RWPE2 (cell line): ENCODE data around the gene FANK1.
A peak's percentile ranks its signal among the peaks of the same experiment; 100 is the strongest.

ENCODE experiments used
- ATAC-seq: fragments of 200-7000 bp; cut with Tn5 transposase; 3 replicates; pipeline ENCODE4 v1.9.1; 2021; ENCODE audit warnings: low read depth
- DNase-seq: peaks from one replicate; pipeline ENCODE4 v3.0.0-alpha.2; 2020; ENCODE audit warnings: low spot score
- H3K27ac ChIP-seq: fragments of 450-650 bp; 2 replicates; pipeline ENCODE4 v1.5.1; 2017; ENCODE audit warnings: mild to moderate bottlenecking; ENCODE audit not compliant: poor library complexity, severe bottlenecking
- H3K27me3 ChIP-seq: fragments of 250-450 bp; sonication (Bioruptor Pico); 2 replicates; pipeline ENCODE4 v1.5.1; 2021; ENCODE audit warnings: mild to moderate bottlenecking, moderate library complexity; ENCODE audit not compliant: insufficient read depth, poor library complexity, severe bottlenecking
- H3K36me3 ChIP-seq: fragments of 250-450 bp; sonication (Bioruptor Pico); 2 replicates; pipeline ENCODE4 v1.5.1; 2020; ENCODE audit warnings: low read depth, mild to moderate bottlenecking, moderate library complexity
- H3K4me1 ChIP-seq: fragments of 250-450 bp; sonication (Bioruptor Pico); 2 replicates; pipeline ENCODE4 v1.5.1; 2021; ENCODE audit warnings: mild to moderate bottlenecking, moderate library complexity; ENCODE audit not compliant: insufficient read depth, poor library complexity, severe bottlenecking
- H3K4me3 ChIP-seq: fragments of 250-450 bp; sonication (Bioruptor Pico); 2 replicates; pipeline ENCODE4 v1.5.1; 2021; ENCODE audit warnings: mild to moderate bottlenecking, moderate library complexity; ENCODE audit not compliant: severe bottlenecking
- H3K9me3 ChIP-seq: fragments of 250-450 bp; sonication (Bioruptor Pico); 2 replicates; pipeline ENCODE4 v1.5.1; 2021; ENCODE audit warnings: mild to moderate bottlenecking, moderate library complexity; ENCODE audit not compliant: severe bottlenecking
- TF ChIP-seq, protein P1 (sequence below): fragments of 450-650 bp; IDR thresholded peaks from one replicate; pipeline ENCODE4 v1.5.1; 2017; ENCODE audit warnings: mild to moderate bottlenecking, moderate library complexity; ENCODE audit not compliant: poor library complexity, severe bottlenecking

The FANK1 gene

DNA sequence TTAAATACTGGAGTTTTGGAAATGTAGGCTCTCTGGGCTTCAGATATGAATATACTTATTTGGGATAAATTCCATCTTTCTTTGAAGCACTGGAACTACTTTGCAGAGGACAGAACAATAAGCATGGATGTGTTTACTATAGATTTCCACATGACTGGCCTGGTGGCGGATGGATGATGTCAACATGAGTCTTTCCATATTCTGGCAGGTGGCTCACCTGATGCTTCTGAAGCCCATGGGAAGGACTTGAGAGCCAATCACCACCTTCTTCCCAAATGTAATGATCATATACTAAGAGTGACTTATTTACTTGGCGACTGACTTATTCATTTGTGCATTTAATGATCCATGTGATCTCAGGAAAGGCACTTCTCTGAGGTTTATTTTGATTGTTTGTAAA lies 110.5 kb downstream of the FANK1 start:
- no peak for DNase-seq
- no peak for ATAC-seq
- no peak overlapping the region for H3K27ac ChIP-seq
- H3K27me3 ChIP-seq: no peaks in the 10 kb centered on the region
- no peaks in the 10 kb centered on the region for H3K36me3 ChIP-seq
- no peaks in the 10 kb centered on the region for H3K9me3 ChIP-seq
- no peak overlapping the region for H3K4me3 ChIP-seq
- H3K4me1 ChIP-seq: no peaks in the 10 kb centered on the region
- TF ChIP-seq, protein P1, sequence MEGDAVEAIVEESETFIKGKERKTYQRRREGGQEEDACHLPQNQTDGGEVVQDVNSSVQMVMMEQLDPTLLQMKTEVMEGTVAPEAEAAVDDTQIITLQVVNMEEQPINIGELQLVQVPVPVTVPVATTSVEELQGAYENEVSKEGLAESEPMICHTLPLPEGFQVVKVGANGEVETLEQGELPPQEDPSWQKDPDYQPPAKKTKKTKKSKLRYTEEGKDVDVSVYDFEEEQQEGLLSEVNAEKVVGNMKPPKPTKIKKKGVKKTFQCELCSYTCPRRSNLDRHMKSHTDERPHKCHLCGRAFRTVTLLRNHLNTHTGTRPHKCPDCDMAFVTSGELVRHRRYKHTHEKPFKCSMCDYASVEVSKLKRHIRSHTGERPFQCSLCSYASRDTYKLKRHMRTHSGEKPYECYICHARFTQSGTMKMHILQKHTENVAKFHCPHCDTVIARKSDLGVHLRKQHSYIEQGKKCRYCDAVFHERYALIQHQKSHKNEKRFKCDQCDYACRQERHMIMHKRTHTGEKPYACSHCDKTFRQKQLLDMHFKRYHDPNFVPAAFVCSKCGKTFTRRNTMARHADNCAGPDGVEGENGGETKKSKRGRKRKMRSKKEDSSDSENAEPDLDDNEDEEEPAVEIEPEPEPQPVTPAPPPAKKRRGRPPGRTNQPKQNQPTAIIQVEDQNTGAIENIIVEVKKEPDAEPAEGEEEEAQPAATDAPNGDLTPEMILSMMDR: no peak

DNA sequence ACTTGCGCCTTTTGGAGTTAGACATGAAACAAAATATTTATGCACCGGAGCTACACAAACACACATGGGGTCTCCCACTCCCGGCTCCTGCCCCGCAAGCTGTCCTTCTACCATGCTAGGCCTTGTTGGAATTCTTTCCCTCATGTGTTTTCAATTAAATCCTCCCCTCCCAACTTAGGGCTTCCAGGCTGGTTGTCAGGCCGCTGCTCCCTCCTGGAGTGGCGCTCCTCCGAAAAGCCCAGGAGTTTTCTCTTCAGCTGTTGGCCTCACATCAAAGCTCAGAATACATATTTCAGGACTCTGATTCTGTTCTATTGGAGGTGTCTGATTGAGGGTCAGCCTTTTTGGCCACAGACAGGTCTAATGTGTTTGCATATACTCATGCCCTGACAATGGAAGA lies 113.3 kb downstream of the FANK1 start:
- H3K27me3 ChIP-seq: no peaks in the 10 kb centered on the region
- H3K27ac ChIP-seq: no peak overlapping the region
- DNase-seq: no peak
- no peak for ATAC-seq
- H3K4me3 ChIP-seq: no peak overlapping the region
- peaks cover 17% of the 10 kb centered on the region for H3K4me1 ChIP-seq
- no peaks in the 10 kb centered on the region for H3K9me3 ChIP-seq
- H3K36me3 ChIP-seq: no peaks in the 10 kb centered on the region
- TF ChIP-seq, protein P1: no peak

DNA sequence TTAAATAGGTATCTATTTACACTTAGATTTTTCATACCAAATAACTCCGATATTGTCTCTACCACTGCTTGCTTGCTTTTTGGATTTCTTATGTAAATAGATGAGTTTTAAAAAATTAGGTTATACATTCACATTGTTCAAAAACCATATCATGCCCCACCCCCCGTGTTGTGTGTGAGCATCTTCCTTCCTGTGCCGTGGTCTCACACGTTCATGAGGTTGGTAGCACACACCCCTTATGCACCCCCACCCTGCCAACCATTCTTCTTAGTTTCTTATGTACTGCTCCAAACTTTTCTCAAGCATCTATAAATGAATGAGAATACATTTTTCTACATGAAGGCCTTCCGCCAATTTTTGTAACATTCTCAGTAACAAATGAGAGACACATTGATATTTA lies 115.6 kb downstream of the FANK1 start:
- H3K9me3 ChIP-seq: no peaks in the 10 kb centered on the region
- ATAC-seq (no peak), DNase-seq (no peak)
- no peak overlapping the region for H3K27ac ChIP-seq
- peaks cover 17% of the 10 kb centered on the region for H3K4me1 ChIP-seq
- H3K4me3 ChIP-seq: no peak overlapping the region
- H3K36me3 ChIP-seq: no peaks in the 10 kb centered on the region
- H3K27me3 ChIP-seq: no peaks in the 10 kb centered on the region
- TF ChIP-seq, protein P1: no peak

DNA sequence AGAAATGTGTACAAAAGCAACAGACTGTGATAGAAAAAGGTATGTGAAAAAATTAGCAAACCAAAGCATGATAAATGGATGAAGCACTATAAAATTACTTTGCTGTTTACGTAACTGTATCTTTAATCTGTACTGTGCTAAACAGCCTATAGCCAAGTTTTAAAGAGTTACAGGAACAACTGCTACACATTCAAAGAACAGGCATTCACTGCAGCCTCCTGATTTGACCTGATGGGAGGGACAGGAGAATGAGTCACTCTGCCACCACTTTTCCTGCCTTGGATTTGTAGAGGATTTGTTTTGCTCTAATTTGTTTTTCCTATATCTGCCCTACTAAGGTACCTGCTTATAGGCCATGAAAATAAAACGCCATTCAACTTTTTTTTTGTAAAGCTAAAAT lies 116.1 kb downstream of the FANK1 start:
- H3K36me3 ChIP-seq: no peaks in the 10 kb centered on the region
- H3K4me3 ChIP-seq: no peak overlapping the region
- no peaks in the 10 kb centered on the region for H3K9me3 ChIP-seq
- H3K4me1 ChIP-seq: peaks cover 17% of the 10 kb centered on the region
- no peak overlapping the region for H3K27ac ChIP-seq
- ATAC-seq (0 out of 3 replicates have a peak, but pooled peaks have one; percentile 26), DNase-seq (no peak)
- no peaks in the 10 kb centered on the region for H3K27me3 ChIP-seq
- TF ChIP-seq, protein P1: no peak

DNA sequence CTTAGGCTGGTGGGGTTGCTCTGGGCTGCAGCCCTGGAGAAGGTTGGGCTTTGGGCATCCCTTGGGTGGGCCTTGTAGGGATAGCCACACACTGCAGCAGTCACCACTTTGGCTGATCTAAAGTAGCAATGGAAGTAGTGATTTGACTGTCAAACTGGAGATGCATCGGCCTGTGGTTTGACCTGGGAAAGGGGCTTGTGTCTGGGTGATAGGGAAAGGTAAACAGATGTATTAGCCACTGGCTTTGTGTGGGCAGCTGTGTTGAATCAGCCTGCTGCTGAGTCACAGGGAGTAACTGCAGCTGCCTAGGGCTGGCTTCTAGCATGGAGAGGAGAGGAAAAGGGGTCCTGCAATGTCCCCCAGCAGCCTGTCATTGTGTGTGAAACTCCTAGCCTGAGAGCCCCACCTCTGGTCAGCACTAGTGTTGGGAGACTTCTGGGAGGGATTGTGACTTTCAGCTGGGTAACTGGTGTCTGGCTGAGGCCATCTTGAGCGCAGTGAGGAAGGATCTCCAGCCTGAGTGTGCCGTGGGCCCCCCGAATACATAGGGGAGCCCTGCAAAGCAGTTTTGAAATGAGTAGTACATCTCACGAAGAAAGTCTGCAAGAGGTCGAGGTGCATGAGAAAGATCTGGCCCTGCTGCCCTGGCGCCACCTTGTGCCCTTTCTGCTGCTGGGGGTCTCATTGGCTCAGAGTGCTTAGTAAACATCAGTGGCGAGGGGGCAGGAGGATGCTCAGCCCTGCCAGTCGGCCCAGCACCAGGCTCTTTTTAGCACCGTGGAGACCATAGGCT lies 117.3 kb downstream of the FANK1 start:
- DNase-seq (no peak), ATAC-seq (peak; percentile 99)
- Histone ChIP-seq H3K4me1 (peaks cover 17% of the 10 kb centered on the region), H3K36me3 (no peaks in the 10 kb centered on the region), H3K9me3 (no peaks in the 10 kb centered on the region), H3K27ac (no peak overlapping the region), H3K4me3 (no peak overlapping the region), H3K27me3 (no peaks in the 10 kb centered on the region)
- TF ChIP-seq, protein P1: peak; percentile 25
